HG03095 (cell line): ENCODE results near the gene ESR1.
"Not testable (repeated sequence)": the region's sequence is repeated elsewhere in the genome, so short reads cannot be mapped to it uniquely, and the experiment has no call there.

ENCODE experiments used
- ATAC-seq: cut with Tn5 transposase; IDR thresholded peaks from one replicate; pipeline ENCODE4 v1.9.1; 2021; ENCODE audit warnings: moderate library complexity; ENCODE audit not compliant: unreplicated experiment

Gene ESR1

GRCh38 chr6:152123076-152123475, 315.6 kb downstream of the ESR1 start:
- ATAC-seq = no peak

GRCh38 chr6:152124429-152125074, 317.1 kb downstream of the ESR1 start:
- peak; percentile 72 for ATAC-seq

- ATAC-seq = no peak
These were observed 320.1 kb downstream of the ESR1 start for GRCh38 chr6:152127432-152128165.

- no peak for ATAC-seq
These were observed 322.2 kb downstream of the ESR1 start for GRCh38 chr6:152129691-152130151.

GRCh38 chr6:152130441-152130840, 323.0 kb downstream of the ESR1 start:
- ATAC-seq = no peak

- ATAC-seq = no peak
These were observed 328.4 kb downstream of the ESR1 start for GRCh38 chr6:152135755-152136448.

GRCh38 chr6:152136449-152136825, 329.0 kb downstream of the ESR1 start:
- no peak for ATAC-seq

GRCh38 chr6:152138344-152138743, 330.9 kb downstream of the ESR1 start:
- ATAC-seq = not testable (repeated sequence)

- ATAC-seq = no peak
These were observed 334.6 kb downstream of the ESR1 start for GRCh38 chr6:152142105-152142504.

GRCh38 chr6:152143359-152143758, 335.9 kb downstream of the ESR1 start:
- ATAC-seq = no peak

- no peak for ATAC-seq
These were observed 338.9 kb downstream of the ESR1 start for GRCh38 chr6:152146385-152146784.

GRCh38 chr6:152147269-152147668, 339.8 kb downstream of the ESR1 start:
- ATAC-seq = no peak

GRCh38 chr6:152148412-152148811, 340.9 kb downstream of the ESR1 start:
- ATAC-seq = no peak

GRCh38 chr6:152150196-152150595, 342.7 kb downstream of the ESR1 start:
- no peak for ATAC-seq

- no peak for ATAC-seq
These were observed 344.4 kb downstream of the ESR1 start for GRCh38 chr6:152151920-152152319.

GRCh38 chr6:152154559-152155356, 347.3 kb downstream of the ESR1 start:
- ATAC-seq = no peak

GRCh38 chr6:152155792-152156191, 348.3 kb downstream of the ESR1 start:
- no peak for ATAC-seq

- ATAC-seq = peak; percentile 96
These were observed 352.9 kb downstream of the ESR1 start for GRCh38 chr6:152160346-152160745.

GRCh38 chr6:152161501-152161900, 354.0 kb downstream of the ESR1 start:
- ATAC-seq = no peak

- ATAC-seq = no peak
These were observed 357.5 kb downstream of the ESR1 start for GRCh38 chr6:152164957-152165356.

- ATAC-seq = no peak
These were observed 359.0 kb downstream of the ESR1 start for GRCh38 chr6:152166497-152166896.
